HUDEP-2 (cell line): Measurements from ENCODE around the gene FAM13A.
A peak's percentile ranks its signal among the peaks of the same experiment; 100 is the strongest.

Experiments
- DNase-seq, 76 experiments: peaks; one replicate each; lab custom pipeline; 2025; ENCODE audit not compliant: unreplicated experiment in 76 of 76; lab: John Stamatoyannopoulos, UW

The FAM13A gene

DNA sequence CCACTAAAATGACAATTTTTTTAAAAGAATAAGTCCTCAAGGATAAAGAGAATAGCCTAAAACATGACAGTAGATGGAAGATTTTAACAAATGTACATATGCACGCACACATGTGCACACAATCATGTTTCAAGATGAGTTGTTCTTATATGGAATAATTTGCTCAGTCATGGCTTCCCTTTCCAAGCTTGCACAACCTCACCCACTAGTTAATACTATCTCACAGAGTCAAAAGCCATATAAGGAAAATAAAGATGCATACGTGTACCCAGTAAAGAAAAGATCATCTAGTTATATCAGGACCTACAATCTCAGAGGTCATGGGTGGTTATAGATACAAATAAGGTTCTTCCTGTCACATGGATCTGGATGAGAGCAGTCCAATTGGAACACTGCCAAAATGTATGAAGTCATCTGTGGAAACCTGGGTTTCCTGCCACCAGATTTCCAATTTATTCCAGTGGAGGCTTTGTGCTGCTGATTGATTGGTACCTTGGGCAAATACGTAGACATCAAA, 56.1 kb downstream of the FAM13A start:
- peak in 8 of 76 experiments; percentile 4 to 54 (median 10) for DNase-seq

DNA sequence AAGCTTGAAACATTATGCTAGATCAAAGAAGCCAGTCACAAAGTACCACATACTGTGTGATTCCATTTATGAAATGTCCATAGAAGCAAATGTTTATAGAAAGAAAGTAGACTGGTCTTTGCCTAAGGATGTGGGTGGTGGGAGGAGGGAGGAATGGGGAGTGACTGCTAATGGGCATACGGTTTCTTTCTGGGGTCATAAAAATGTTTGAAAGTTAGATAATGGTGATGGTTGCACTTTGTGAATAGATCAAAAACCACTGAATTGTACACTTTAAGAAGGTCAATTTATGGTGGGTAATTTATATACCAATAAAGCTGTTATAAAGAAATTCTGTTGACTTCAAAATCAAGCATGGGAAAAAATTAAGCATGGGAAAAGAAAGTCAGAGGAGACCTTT, 56.6 kb downstream of the FAM13A start:
- DNase-seq: no peak

DNA sequence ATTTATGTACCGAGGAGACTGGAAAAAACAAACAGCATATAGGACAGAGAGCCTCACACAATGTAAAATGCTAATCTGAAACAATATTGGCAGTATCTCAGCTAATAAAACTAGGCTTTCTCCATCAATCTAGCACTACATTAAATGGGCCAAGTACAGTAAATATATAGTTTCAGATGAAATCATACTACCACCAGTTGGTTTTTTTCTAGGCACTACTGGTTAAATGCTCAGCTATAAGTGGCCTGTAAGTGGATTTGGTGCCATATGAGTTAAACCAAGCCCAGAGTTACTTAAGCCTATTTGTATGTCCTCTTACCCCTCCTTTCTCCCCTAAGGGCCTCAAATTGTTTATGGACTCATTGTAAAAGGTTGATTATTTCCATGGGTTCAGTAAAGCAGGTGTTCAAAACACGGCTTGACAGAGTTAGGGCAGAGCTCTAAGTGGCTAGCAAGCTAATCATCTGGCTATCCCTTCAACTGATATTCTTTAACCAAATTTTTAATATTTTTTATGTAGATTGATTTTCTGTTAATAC, 57.5 kb downstream of the FAM13A start:
- DNase-seq: no peak

DNA sequence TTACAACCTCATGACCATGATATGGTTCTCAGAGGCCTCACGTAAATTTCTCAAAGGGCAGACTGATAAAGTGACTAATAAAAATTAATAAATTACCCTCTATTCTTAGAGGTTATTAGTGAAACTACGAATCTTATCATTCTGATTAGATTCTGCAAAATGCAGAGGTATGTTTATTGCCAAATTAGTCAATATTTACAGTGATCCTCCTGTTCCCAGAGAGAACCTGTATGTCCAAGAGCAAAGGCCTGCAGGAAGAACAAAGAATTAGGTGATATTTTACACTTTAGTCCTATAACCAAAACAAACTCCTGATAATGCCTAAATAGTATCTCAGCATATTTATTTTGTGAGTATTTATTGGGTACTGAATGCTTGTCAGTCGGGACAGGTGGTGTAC, 58.1 kb downstream of the FAM13A start:
- DNase-seq: no peak

DNA sequence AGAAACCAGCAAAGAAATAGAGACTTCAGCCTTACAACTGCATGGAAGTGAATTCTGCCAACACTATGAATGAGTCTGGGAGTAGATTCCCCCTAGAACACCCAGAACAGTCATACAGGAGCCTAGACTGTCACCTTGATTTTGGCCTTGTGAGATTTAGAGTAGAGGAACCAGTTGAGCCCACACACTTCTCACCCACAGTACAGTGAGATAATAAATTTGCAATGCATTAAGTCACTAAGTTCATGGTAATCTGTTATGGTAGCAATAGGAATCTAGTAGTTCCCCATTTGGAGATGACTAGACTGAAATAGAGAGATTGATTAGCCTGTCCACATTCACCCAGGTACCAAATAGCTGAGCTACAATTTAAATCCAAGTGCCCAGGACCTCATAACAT, 59.0 kb downstream of the FAM13A start:
- no peak for DNase-seq

DNA sequence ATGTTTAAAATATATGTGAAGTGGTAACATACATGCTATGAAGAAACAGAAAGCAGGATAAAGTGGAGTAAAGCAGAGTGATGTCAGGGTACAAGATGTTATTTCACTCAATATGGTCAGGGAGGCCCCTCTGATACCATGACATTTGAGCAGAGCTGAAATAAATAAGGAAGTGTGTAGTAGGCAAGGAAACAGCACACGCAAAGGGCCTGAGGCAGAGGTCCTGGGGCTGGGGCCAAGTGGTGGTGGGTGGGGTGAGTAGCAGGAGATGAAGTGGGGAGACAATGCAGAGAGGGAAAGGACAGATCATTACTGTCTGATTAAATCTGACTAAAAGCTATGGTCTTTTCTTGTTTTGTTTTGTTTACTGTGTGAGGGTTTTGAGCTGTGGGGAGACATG, 61.1 kb downstream of the FAM13A start:
- DNase-seq: peak in 2 of 76 experiments; percentile 14 to 17

DNA sequence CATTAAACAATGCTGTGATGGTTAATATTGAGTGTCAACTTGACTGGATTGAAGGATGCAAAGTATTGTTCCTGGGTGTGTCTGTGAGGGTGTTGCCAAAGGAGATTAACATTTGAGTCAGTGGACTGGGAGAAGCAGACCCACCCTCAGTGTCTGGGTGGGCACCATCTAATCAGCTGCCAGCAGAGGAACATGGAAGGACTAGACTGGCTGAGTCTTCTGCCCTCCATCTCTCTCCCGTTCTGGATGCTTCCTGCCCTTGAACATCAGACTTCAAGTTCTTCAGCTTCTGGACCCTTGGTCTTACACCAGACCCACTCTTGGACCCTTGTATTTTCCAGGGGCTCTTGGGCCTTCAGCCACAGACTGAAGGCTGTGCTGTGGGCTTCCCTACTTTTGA, 61.7 kb downstream of the FAM13A start:
- peak in 3 of 76 experiments; percentile 9 to 17 (median 9) for DNase-seq

DNA sequence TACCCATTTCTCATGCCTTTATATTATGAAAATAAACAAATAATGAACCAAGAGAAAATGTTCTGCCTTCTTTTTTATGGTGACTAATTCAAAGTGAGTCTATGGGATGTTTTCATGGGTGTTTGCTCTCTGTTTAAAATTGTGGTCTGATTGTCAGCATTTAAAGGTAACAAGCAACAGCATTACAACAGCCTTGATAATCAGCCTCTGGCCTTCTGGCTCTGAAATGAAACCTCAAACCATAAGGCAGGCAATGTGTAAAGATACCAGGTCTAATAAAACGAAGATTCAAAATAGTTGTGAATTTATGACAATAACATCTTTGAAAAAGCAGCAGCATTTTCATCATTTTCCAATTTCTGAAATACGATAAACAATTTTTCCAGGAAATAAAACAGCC, 63.7 kb downstream of the FAM13A start:
- DNase-seq: no peak

DNA sequence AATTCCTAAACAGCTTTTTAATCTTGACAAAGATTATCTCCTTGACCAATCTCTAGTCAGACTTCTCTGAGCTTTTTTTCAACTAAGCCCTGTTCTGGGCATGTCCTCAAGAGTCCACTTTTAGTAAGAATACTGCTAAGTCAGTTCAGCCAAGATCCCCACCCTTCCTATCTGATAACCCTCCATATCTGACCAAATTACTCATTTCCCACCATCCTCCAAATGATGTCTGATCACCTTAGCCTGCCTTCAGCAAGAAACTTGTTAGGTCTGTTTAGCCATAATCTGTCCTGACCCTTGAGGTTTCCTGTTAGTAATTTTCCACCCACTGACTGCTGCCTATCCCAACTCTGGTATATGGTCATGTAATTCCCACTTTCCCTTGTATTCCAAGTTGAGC, 65.2 kb downstream of the FAM13A start:
- DNase-seq: peak in 1 of 76 experiments; percentile 10

DNA sequence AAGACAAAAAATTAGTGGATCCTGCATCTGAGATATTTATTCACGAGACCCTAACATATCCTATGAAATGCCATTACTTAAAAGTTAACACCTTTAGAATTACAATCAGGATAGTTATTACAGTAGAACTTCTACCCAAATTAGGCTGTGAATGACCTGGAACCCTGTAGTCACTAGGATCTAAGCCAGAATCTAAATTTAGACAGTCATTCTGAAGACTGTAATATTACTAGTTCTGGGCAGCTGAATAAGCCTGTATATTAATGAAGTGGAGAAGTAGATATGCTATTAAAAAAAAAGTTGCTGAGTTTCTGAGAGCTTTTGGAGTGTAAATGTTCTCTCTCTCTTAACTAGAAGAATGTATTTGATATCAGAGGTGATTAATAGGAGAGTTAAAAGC, 67.0 kb downstream of the FAM13A start:
- no peak for DNase-seq

DNA sequence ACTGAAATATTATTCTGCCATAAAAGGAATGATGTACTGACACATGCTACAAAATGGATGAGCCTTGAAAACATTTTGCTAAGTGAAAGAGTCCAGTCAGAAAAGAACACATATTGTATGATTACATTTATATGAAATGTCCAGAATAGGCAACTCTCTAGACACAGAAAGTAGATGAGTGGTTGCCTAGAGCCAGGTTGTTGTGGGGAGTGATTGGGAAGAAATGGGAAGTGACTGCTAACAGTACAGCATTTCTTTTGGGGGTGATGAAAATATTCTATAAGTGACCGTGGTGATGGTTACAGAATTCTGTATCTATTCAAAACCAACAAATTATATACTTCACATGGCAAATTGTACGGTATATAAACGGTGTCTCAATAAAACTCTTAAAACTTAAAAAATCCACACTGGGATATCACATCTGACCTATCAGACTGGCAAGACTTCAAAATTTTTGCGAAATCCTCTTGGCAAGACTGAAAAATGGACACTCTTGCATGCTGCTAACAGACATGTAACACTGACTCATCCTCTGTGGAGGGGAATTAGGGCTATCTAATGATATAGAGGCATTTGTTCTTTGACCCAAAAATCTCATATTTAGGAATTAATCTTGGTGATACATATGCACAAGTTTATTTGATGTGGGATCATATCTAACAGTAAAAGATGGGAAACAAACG, 71.8 kb downstream of the FAM13A start:
- no peak for DNase-seq

DNA sequence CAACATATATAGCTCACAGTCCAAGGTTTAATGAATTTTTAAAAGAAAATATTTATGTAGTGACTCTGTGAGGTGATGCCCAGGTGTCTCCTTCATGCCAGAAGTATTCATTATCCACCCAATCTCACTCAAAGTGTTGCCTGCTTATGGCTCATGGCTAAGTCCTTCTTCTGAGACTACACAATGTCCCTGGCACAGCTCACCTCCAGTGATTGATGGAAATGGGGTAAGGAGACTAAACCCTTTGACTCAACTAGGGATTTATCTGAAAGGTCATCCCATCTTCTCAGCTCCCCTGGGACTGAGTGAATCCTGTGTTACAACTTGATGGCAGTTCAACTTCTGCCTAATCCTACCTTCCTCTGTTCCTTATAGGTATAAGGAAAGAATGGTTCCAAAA, 74.2 kb downstream of the FAM13A start:
- DNase-seq: no peak

DNA sequence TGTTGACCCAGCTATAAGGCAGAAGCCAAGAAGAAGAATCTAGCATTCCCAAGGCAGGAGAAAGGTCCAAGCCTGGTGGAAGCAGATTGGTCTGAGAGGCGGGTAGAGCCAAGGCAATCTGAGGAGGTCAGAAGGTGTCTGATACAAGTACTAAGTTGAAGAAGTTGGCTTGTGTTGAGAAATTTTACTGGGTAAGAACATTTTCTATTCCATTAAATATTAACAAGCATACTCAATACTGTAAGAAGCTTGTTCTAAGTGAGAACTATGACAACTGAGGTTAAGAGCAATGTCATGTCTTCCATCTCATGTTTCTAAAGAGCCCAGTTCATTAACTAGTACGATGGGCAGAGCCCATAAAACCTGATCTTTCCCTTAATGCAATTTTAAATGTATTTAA, 75.0 kb downstream of the FAM13A start:
- DNase-seq: no peak

DNA sequence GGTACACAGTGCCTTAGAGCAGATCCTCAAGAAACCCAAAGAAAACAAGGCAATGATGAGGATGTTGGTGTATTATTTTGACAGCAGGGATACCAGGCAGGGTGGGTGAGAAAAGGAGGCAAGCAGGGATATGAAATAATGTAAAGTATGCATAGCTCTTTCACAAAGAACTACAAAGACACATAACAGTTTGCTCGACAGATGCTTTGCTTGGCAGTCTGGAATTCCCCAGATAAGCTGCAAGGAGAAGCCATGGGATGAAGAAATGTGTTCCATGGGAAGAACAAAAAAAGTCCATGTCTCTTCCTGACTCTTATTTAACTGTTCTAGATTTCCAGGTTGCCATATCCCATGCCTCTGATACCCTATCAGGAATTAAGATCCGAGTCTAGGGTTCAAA, 75.4 kb downstream of the FAM13A start:
- DNase-seq: no peak

DNA sequence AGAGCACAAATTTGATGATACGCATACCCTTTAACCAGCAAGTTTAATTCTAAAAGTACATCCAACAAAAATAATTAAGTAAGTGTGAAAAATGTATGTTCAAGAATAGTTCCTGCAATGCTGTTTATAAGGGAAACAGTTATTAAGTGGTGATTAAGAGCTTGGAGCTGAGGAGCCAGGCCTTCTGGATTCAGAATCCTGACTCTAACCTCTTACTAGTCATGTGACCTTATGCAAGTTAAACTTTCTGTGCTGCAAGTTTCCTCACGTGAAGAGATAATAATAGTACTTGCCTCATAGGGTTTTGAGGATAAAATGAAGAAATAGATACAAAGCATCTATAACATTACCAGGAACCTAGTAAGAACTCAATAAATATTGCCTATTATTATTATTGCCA, 77.7 kb downstream of the FAM13A start:
- no peak for DNase-seq

DNA sequence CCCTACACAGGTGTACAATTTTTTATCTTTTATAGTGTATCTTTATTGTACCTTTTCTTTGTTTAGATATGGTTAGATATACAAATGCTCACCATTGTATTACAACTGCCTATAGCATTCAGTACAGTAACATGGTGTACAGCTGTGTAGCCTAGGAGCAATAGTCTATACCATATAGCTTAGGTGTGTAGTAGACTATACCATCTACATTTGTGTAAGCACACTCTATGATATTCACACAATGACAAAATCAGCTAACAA, 80.3 kb downstream of the FAM13A start:
- no peak for DNase-seq

DNA sequence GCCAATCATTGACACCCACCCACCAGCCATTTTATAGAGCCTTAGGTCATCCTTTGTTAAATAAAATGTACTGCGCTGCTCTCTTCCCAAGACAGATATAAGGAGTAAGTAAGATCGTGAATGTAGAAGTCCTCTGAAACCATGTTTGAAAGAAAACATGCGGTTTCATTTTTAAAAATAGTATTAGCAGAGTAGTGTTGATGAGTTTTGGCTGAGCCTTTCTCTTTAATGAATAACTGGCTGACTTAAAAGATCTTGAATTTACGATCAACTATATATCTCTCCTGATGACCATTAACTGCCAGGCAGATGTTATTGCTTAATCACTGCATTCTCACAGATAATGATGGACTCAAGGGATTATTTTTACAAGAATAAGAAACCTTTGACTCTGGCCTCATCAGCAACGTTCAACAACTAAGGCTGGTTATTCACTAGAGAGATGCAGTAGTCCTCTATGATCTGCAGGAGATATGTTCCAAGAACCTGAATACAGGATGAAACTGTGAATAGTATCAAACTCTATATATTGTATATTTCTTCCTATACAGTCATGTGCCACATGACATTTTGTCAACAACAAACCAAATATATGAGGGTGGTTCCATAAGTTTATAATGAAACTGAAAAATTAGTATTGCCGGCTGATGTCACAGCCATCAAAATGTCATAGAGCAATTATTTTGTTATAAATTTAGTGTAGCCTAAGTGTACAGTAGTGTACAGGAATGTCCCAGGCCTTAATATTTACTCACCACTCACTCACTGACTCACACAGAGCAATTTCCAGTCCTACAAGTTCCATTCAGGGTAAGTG, 80.8 kb downstream of the FAM13A start:
- no peak for DNase-seq

DNA sequence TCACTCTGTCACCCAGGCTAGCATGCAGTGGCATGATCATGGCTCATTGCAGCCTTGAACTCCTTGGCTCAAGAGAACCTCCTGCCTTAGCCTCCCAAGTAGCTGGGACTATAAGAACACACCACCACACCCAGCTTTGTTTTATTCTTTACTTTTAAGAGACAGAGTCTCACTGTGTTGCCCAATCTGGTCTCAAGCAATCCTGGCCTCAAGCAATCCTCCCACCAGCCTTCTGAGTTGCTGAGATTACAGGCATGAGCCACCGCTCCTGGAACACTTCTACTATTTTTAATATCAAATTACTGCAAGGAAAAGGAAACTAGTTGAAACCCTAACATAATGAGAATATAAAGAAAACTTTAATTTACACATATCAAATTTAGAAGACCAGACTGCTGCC, 85.4 kb downstream of the FAM13A start:
- DNase-seq: no peak

DNA sequence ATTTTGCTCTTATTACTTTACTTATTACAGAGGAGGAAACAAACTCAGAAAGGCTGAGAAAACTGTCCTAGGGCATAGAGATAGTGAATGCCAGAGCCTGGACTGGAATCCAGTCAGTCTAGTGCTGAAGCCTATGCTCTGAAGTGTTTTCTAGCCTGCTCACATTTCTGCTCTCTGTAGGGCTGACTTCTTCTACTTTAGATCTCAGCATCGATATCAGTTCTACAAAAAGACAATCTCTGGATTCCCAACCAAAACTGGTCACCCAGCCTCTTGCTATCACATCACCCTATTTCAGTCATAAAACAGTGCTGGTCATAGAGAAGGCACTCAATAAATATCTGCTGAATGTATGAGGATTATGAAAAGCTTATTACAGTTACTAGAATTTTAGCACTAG, 87.2 kb downstream of the FAM13A start:
- DNase-seq: no peak

DNA sequence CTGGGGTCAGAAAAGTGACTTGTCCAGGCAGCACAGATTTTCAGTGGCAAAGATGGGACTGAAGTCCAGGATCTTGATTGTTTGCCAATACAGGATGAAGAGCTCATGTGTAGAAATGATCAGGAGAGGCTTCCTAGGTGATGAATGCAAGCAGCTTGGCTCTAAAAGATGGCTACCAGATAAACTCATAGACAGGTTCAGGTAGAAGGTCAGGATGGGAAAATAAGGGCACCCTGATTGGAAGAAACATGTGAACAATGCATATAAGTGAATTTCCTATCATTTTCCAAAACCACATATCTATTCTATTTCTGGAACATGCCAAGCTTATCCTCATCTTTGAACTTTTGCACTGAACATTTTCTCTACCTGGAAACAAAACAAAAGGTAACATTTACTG, 87.7 kb downstream of the FAM13A start:
- no peak for DNase-seq

DNA sequence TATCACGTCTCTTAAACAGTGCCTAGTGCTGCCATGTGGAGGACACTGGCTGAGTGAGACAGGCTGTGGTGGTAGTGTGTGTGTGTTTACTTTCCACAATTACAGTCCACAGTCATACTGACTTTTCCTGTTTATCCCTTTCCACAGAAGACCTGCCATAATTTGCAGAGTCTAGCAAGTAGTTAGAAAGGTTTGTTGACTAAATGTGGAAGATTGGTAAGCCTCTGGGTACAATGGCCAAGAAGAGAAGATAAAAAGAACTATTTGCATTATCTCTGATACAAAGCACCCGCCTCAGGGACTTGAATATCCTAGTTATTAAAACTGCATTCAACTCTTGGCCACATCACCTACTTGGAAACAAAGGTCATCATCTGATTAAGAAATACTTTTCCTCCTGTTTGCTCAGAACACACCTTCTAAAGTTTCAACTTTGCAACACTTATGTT, 89.1 kb downstream of the FAM13A start:
- DNase-seq: no peak

DNA sequence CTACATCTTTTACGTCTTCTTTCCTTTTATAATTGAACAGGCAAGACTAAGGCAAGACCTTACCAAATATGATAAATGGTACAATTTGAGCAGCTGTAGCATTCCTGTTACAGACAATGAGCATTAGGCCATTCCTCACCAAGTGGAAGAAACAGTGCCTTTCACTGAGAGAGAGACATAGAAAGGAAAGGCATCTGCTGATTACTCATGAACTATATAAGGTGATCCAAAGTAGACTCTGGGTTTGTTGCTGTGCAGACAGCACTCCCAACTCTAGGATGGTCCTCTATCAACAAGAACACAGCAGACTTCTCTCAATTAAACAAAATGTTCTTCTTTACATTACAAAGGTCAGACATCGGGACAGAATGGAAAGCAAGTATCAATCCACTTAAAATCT, 91.9 kb downstream of the FAM13A start:
- DNase-seq: no peak
